Ovary (tissue), 9 donors: Measurements from ENCODE around the gene ROR2. TPM values are rescaled to one million over a fixed set of nuclear protein-coding genes. Genes with fewer than 3 reads are reported as not detected.

Experiments used
- DNase-seq, 5 donors: peaks; one replicate each; pipeline ENCODE4 v3.0.0-alpha.2; 2019 to 2020
- H3K27ac ChIP-seq, 2 donors: fragments of 200-600 bp; one replicate each; pipeline versions ENCODE4 v1.5.1 to v1.8.0; 2019 to 2022
- H3K27me3 ChIP-seq: fragments of 200-600 bp; one replicate; pipeline ENCODE4 v1.8.0; 2022
- H3K36me3 ChIP-seq: fragments of 200-600 bp; sonication (generic); one replicate; pipeline ENCODE4 v1.5.1; 2019
- H3K4me1 ChIP-seq: one replicate; pipeline ENCODE4 v1.8.1; 2013; ENCODE audit warnings: mild to moderate bottlenecking, moderate library complexity; ENCODE audit not compliant: insufficient read depth
- H3K4me3 ChIP-seq: fragments of 200-600 bp; sonication (generic); one replicate; pipeline ENCODE4 v1.5.1; 2017
- H3K9me3 ChIP-seq, 2 donors: fragments of 200-600 bp in 1 of 2; sonication (generic) in 1 of 2; one replicate each; pipeline versions ENCODE4 v1.5.1 to v1.8.1; 2013 to 2019; ENCODE audit warnings: mild to moderate bottlenecking in 1 of 2, moderate library complexity in 1 of 2
- CTCF ChIP-seq, 3 donors: fragments of 450-650 bp in 2 of 3; fragments of 200-600 bp in 1 of 3; IDR thresholded peaks; one replicate each; pipeline versions ENCODE4 v1.5.1 to v1.8.0; 2016 to 2022; ENCODE audit warnings: antibody characterized with exemption in 3 of 3, mild to moderate bottlenecking in 1 of 3
- EP300 ChIP-seq: sonication (generic); formaldehyde crosslinking; IDR thresholded peaks from one replicate; pipeline ENCODE4 v1.6.1; 2017; ENCODE audit warnings: antibody characterized with exemption
- POLR2A ChIP-seq: fragments of 450-650 bp; IDR thresholded peaks from one replicate; pipeline ENCODE4 v1.6.1; 2017; ENCODE audit warnings: antibody characterized with exemption, mild to moderate bottlenecking, moderate library complexity
- WGBS, 3 donors: extraction: QIAGEN DNeasy Blood & Tissue Kit in 1 of 3; methylation state at CpG; one replicate each; pipeline versions ENCODE4 v1.1.5 to v1.1.7; 2013 to 2017; 5-methylcytosine and 5-hydroxymethylcytosine counted together
- intact Hi-C, 4 donors: fragments of 100-400 bp; cut with DNase I; formaldehyde crosslinking; loops; one replicate each; pipeline versions ENCODE4 v1.11.0 to v1.15.1; 2022 to 2023
- polyA plus RNA-seq, 2 donors: library from polyadenylated mRNA; stranded (reverse); fragments of 200-250 nt in 1 of 2; fragments of 350-450 nt in 1 of 2; fragmentation: Illumina TruSeq in 1 of 2; extraction: RNeasy Lipid Tissue Mini Kit (QIAGEN cat#74804) in 1 of 2; gene quantifications; one replicate each; pipeline ENCODE4 v1.2.3, GENCODE V29; 2013 to 2014
- total RNA-seq, 7 donors: library from RNA; depleted of rRNA in 2 of 7; stranded (reverse); fragments of >200 nt in 2 of 7; fragmentation: NEBNext Ultra II Directional in 3 of 7; extraction: Animal tissue kit (Norgen Biotek cat#: 25700) in 3 of 7; gene quantifications; one replicate each; pipeline versions ENCODE4 v1.1.0 to v1.2.4, GENCODE V29; 2016 to 2023
- donor health status: DM: no; HTN: no; CAD: no; lungs with moderate emphysema.
- donor health status: DM: no; HTN: no; CAD: no.
- donor health status: Bipolar disorder and iron deficiency.
- donor health status: DM: yes; HTN: yes; CAD: no.
- donor health status: DM: no; HTN: no; CAD: no.
- donor health status: DM: yes; HTN: yes; CAD: no.

Gene ROR2
- total and polyA plus RNA-seq, 9 donors: 11.4 to 35.5 (median 27.7) TPM

GRCh38 chr9:91833096-91833877, 116.7 kb downstream of the ROR2 start:
- H3K9me3 ChIP-seq: no peaks in the 10 kb centered on the region
- H3K27ac ChIP-seq: no peak overlapping the region
- no peak overlapping the region for H3K4me3 ChIP-seq
- intact Hi-C loops: loop anchor here in 1 of 4 donors (10.0 kb wide), 1 partner anchor 1448 kb away; no protein-coding TSS in a partner anchor
- H3K36me3 ChIP-seq: no peaks in the 10 kb centered on the region
- no peak for TF ChIP-seq CTCF (IDR thresholded peaks at IDR 0.05)
- no peak for TF ChIP-seq POLR2A
- TF ChIP-seq EP300: no peak
- WGBS, 3 donors: 84 to 88% (median 88%) methylated on average over 24 to 25 of the region's 25 CpGs
- no peaks in the 10 kb centered on the region for H3K27me3 ChIP-seq
- DNase-seq: peak in 1 of 5 donors; percentile 15
- peaks cover 18% of the 10 kb centered on the region for H3K4me1 ChIP-seq

- no peak overlapping the region for H3K4me3 ChIP-seq
- no peak for TF ChIP-seq CTCF (IDR thresholded peaks at IDR 0.05)
- TF ChIP-seq EP300: no peak
- H3K4me1 ChIP-seq: peaks cover 14% of the 10 kb centered on the region
- DNase-seq: no peak
- no peaks in the 10 kb centered on the region for H3K27me3 ChIP-seq
- H3K36me3 ChIP-seq: no peaks in the 10 kb centered on the region
- WGBS, 3 donors: 93 to 97% (median 93%) methylated on average over 7 of the region's 7 CpGs
- intact Hi-C loops: loop anchor here in 1 of 4 donors (10.0 kb wide), 1 partner anchor 1448 kb away; no protein-coding TSS in a partner anchor
- no peak overlapping the region for H3K27ac ChIP-seq
- H3K9me3 ChIP-seq: no peaks in the 10 kb centered on the region
These were observed 117.7 kb downstream of the ROR2 start for GRCh38 chr9:91832322-91832721.

- H3K4me1 ChIP-seq: peaks cover 16% of the 10 kb centered on the region
- intact Hi-C loops: no loop called here
- no peak overlapping the region for H3K4me3 ChIP-seq
- TF ChIP-seq EP300 (no peak), POLR2A (no peak), CTCF (IDR thresholded peaks at IDR 0.05) (no peak)
- no peaks in the 10 kb centered on the region for H3K36me3 ChIP-seq
- no peaks in the 10 kb centered on the region for H3K27me3 ChIP-seq
- no peak for DNase-seq
- no peaks in the 10 kb centered on the region for H3K9me3 ChIP-seq
- no peak overlapping the region for H3K27ac ChIP-seq
- 85 to 96% (median 90%) methylated on average over 8 of the region's 8 CpGs for WGBS, 3 donors
These were observed 124.2 kb downstream of the ROR2 start for GRCh38 chr9:91825866-91826265.

- Histone ChIP-seq H3K36me3 (no peaks in the 10 kb centered on the region), H3K27ac (no peak overlapping the region), H3K27me3 (no peaks in the 10 kb centered on the region), H3K4me3 (no peak overlapping the region), H3K9me3 (no peaks in the 10 kb centered on the region), H3K4me1 (peaks cover 16% of the 10 kb centered on the region)
- intact Hi-C loops: no loop called here
- 21 to 34% (median 34%) methylated on average over 4 of the region's 4 CpGs for WGBS, 3 donors
- no peak for TF ChIP-seq CTCF (IDR thresholded peaks at IDR 0.05)
- TF ChIP-seq EP300: no peak
- no peak for TF ChIP-seq POLR2A
- peak in 3 of 5 donors; percentile 25 to 43 (median 34) for DNase-seq
These were observed 124.6 kb downstream of the ROR2 start for GRCh38 chr9:91825422-91825821.
